NT2/D1 (cell line): Measurements from ENCODE around the gene IL20RA.

Experiments
- YY1 ChIP-seq: IDR thresholded peaks from 2 replicates; pipeline ENCODE4 v1.6.1; 2011; ENCODE audit not compliant: insufficient read length, insufficient read depth
- ZNF274 ChIP-seq: IDR thresholded peaks from 2 replicates; pipeline ENCODE4 v1.6.1; 2011; ENCODE audit warnings: mild to moderate bottlenecking, low read depth, low read length

GRCh38 chr6:137092018-137092417 lies 47.3 kb upstream of the IL20RA start:
- TF ChIP-seq ZNF274 (no peak), YY1 (no peak)
